Neural progenitor cell (in vitro differentiated cells): Measurements from ENCODE around the gene INO80. TPM values are rescaled to one million over a fixed set of nuclear protein-coding genes. Genes with fewer than 3 reads are reported as not detected.

ENCODE experiments used
- DNase-seq: peaks from one replicate; pipeline ENCODE4 v3.0.0-alpha.2; 2016; ENCODE audit warnings: low spot score
- H2AFZ ChIP-seq: fragments of 200-600 bp; sonication (generic); replicated peaks from 2 replicates; pipeline ENCODE4 v1.6.1; 2016; ENCODE audit warnings: antibody characterized with exemption
- H3F3A ChIP-seq: fragments of 200-600 bp; sonication (generic); 2 replicates; pipeline ENCODE4 v1.6.1; 2016; ENCODE audit warnings: antibody characterized with exemption, low read depth
- H3K27ac ChIP-seq: fragments of 200-600 bp; sonication (generic); 2 replicates; pipeline ENCODE4 v1.5.1; 2016; ENCODE audit warnings: mild to moderate bottlenecking
- H3K27me3 ChIP-seq: fragments of 200-600 bp; sonication (generic); 2 replicates; pipeline ENCODE4 v1.6.1; 2016; ENCODE audit warnings: mild to moderate bottlenecking, moderate library complexity
- H3K36me3 ChIP-seq: fragments of 200-600 bp; sonication (generic); 2 replicates; pipeline ENCODE4 v1.5.1; 2016
- H3K4me1 ChIP-seq: fragments of 200-600 bp; sonication (generic); 2 replicates; pipeline ENCODE4 v1.6.1; 2016; ENCODE audit warnings: mixed run types
- H3K4me2 ChIP-seq: fragments of 200-600 bp; sonication (generic); 2 replicates; pipeline ENCODE4 v1.6.1; 2016
- H3K4me3 ChIP-seq: fragments of 200-600 bp; sonication (generic); 2 replicates; pipeline ENCODE4 v1.5.1; 2016
- H3K79me2 ChIP-seq: fragments of 200-600 bp; sonication (generic); 2 replicates; pipeline ENCODE4 v1.6.1; 2016; ENCODE audit warnings: low read depth
- H3K9ac ChIP-seq: fragments of 200-600 bp; sonication (generic); 2 replicates; pipeline ENCODE4 v1.6.1; 2016
- H3K9me3 ChIP-seq: fragments of 200-600 bp; sonication (generic); 2 replicates; pipeline ENCODE4 v1.5.1; 2016; ENCODE audit warnings: low read depth
- H4K20me1 ChIP-seq: fragments of 200-600 bp; sonication (generic); 2 replicates; pipeline ENCODE4 v1.6.1; 2016; ENCODE audit warnings: low read depth
- H3K27ac Mint-ChIP-seq: 3 replicates; pipeline ENCODE4 v1.8.0; 2021; ENCODE audit warnings: mixed read lengths
- H3K27me3 Mint-ChIP-seq: 2 replicates; pipeline ENCODE4 v1.8.0; 2022; ENCODE audit warnings: low read depth, mild to moderate bottlenecking, inconsistent platforms, moderate library complexity, mixed read lengths; ENCODE audit not compliant: insufficient read depth
- H3K36me3 Mint-ChIP-seq: 3 replicates; pipeline ENCODE4 v1.8.0; 2021; ENCODE audit warnings: mixed read lengths
- H3K4me1 Mint-ChIP-seq: 3 replicates; pipeline ENCODE4 v1.8.0; 2021; ENCODE audit warnings: mixed read lengths
- H3K4me3 Mint-ChIP-seq: 3 replicates; pipeline ENCODE4 v1.8.0; 2021; ENCODE audit warnings: mild to moderate bottlenecking, moderate library complexity, mixed read lengths
- H3K9me3 Mint-ChIP-seq: 3 replicates; pipeline ENCODE4 v1.8.0; 2020; ENCODE audit warnings: mixed read lengths
- EZH2 ChIP-seq: fragments of 200-600 bp; sonication (generic); IDR thresholded peaks from 2 replicates; pipeline ENCODE4 v1.6.1; 2017; ENCODE audit warnings: antibody characterized with exemption, mild to moderate bottlenecking, moderate library complexity
- EZH2phosphoT487 ChIP-seq: fragments of 200-600 bp; sonication (generic); IDR thresholded peaks from 2 replicates; pipeline ENCODE4 v1.6.1; 2017; ENCODE audit warnings: antibody characterized with exemption
- total RNA-seq: library from RNA; depleted of rRNA; stranded (reverse); fragments of >200 nt; gene quantifications from 2 replicates; pipeline ENCODE4 v1.2.3, GENCODE V29; 2015; ENCODE audit warnings: low replicate concordance
- TF ChIP-seq, protein P1 (sequence below): fragments of 200-600 bp; sonication (generic); IDR thresholded peaks from 2 replicates; pipeline ENCODE4 v1.5.1; 2017; ENCODE audit warnings: antibody characterized with exemption, mild to moderate bottlenecking

Gene INO80
- total RNA-seq, 1 donor from 2014 or later = 25.4 TPM

DNA sequence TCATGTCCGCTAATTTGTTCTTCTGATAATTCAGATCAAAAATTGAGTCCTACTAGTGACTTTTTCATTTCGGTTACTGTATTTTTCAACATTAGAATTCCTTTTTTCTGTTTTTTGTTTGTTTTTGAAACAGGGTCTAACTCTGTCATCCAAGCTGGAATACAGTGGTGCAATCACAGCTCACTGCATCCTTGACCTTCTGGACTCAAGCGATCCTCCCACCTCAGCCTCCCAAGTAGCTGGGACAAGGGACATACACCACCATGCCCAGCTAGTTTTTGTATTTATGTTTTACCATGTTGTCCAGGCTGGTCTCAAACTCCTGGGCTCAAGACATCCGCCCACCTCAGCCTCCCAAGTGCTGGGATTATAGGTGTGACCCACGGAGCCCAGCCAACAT, 8.0 kb upstream of the INO80 start:
- no peaks in the 10 kb centered on the region for H3K9me3 ChIP-seq
- H4K20me1 ChIP-seq = no peaks in the 10 kb centered on the region
- no peak overlapping the region for H3K27ac Mint-ChIP-seq
- H2AFZ ChIP-seq = no peak overlapping the region
- DNase-seq = no peak
- no peaks in the 10 kb centered on the region for H3K4me1 Mint-ChIP-seq
- no peaks in the 10 kb centered on the region for H3K79me2 ChIP-seq
- H3K9ac ChIP-seq = no peak overlapping the region
- no peaks in the 10 kb centered on the region for H3K36me3 ChIP-seq
- H3K9me3 Mint-ChIP-seq = no peaks in the 10 kb centered on the region
- no peaks in the 10 kb centered on the region for H3F3A ChIP-seq
- H3K4me1 ChIP-seq = no peaks in the 10 kb centered on the region
- no peak for TF ChIP-seq EZH2
- TF ChIP-seq, protein P1, sequence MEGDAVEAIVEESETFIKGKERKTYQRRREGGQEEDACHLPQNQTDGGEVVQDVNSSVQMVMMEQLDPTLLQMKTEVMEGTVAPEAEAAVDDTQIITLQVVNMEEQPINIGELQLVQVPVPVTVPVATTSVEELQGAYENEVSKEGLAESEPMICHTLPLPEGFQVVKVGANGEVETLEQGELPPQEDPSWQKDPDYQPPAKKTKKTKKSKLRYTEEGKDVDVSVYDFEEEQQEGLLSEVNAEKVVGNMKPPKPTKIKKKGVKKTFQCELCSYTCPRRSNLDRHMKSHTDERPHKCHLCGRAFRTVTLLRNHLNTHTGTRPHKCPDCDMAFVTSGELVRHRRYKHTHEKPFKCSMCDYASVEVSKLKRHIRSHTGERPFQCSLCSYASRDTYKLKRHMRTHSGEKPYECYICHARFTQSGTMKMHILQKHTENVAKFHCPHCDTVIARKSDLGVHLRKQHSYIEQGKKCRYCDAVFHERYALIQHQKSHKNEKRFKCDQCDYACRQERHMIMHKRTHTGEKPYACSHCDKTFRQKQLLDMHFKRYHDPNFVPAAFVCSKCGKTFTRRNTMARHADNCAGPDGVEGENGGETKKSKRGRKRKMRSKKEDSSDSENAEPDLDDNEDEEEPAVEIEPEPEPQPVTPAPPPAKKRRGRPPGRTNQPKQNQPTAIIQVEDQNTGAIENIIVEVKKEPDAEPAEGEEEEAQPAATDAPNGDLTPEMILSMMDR = no peak
- TF ChIP-seq EZH2phosphoT487 = no peak
- H3K4me3 ChIP-seq = no peak overlapping the region
- H3K27ac ChIP-seq = no peak overlapping the region
- no peak overlapping the region for H3K4me2 ChIP-seq
- no peaks in the 10 kb centered on the region for H3K36me3 Mint-ChIP-seq
- no peak overlapping the region for H3K4me3 Mint-ChIP-seq
- no peaks in the 10 kb centered on the region for H3K27me3 Mint-ChIP-seq
- no peaks in the 10 kb centered on the region for H3K27me3 ChIP-seq

DNA sequence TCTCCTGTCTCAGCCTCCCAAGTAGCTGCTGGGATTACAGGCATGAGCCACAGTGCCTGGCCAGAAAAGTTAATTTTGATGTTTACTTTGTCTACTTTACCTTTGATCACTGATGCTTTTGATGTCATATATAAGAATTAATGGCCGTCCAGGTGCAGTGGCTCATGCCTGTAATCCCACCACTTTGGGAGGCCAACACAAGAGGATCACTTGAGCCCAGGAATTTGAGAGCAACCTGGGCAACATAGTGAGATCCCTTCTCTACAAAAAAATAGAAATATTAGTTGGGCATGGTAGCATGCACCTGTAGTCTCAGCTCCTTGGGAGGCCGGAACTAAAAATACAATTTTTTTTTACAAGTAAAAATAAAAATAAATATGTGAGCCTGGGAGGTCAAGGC, 6.8 kb upstream of the INO80 start:
- no peak overlapping the region for H3K4me2 ChIP-seq
- no peaks in the 10 kb centered on the region for H3K36me3 Mint-ChIP-seq
- TF ChIP-seq, protein P1 = no peak
- no peak for TF ChIP-seq EZH2
- TF ChIP-seq EZH2phosphoT487 = no peak
- H3K27ac ChIP-seq = no peak overlapping the region
- H3F3A ChIP-seq = no peaks in the 10 kb centered on the region
- H3K9me3 Mint-ChIP-seq = no peaks in the 10 kb centered on the region
- no peak for DNase-seq
- H3K4me3 ChIP-seq = no peak overlapping the region
- H3K9ac ChIP-seq = no peak overlapping the region
- H2AFZ ChIP-seq = no peak overlapping the region
- no peaks in the 10 kb centered on the region for H3K79me2 ChIP-seq
- H3K27ac Mint-ChIP-seq = no peak overlapping the region
- H3K27me3 ChIP-seq = no peaks in the 10 kb centered on the region
- no peak overlapping the region for H3K4me3 Mint-ChIP-seq
- no peaks in the 10 kb centered on the region for H3K4me1 ChIP-seq
- no peaks in the 10 kb centered on the region for H4K20me1 ChIP-seq
- H3K4me1 Mint-ChIP-seq = no peaks in the 10 kb centered on the region
- no peaks in the 10 kb centered on the region for H3K27me3 Mint-ChIP-seq
- no peaks in the 10 kb centered on the region for H3K9me3 ChIP-seq
- no peaks in the 10 kb centered on the region for H3K36me3 ChIP-seq

DNA sequence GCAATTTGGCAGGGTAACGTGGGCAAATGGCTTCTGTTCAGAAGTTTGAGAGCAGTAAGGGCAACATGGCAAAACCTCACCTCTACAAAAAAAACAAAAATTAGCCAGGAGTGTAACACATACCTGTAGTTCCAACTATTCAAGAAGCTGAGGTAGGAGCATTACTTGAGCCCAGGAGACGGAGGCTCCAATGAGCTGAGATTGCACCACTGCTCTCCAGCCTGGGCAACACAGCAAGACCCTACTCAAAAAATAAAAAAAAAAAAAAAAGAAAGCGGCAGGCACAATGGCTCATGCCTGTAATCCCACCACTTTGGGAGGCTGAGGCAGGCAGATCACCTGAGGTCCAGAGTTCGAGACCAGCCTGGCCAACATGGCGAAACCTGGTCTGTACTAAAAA, 5.9 kb upstream of the INO80 start:
- peaks cover 2% of the 10 kb centered on the region for H3K4me1 ChIP-seq
- no peaks in the 10 kb centered on the region for H3K27me3 Mint-ChIP-seq
- no peak overlapping the region for H2AFZ ChIP-seq
- H3K27ac Mint-ChIP-seq = no peak overlapping the region
- H3K9me3 Mint-ChIP-seq = no peaks in the 10 kb centered on the region
- no peak overlapping the region for H3K27ac ChIP-seq
- H3K36me3 ChIP-seq = no peaks in the 10 kb centered on the region
- H3K9ac ChIP-seq = no peak overlapping the region
- H3K79me2 ChIP-seq = peaks cover 5% of the 10 kb centered on the region
- peaks cover 4% of the 10 kb centered on the region for H3F3A ChIP-seq
- H3K36me3 Mint-ChIP-seq = no peaks in the 10 kb centered on the region
- H4K20me1 ChIP-seq = no peaks in the 10 kb centered on the region
- H3K4me3 Mint-ChIP-seq = no peak overlapping the region
- TF ChIP-seq EZH2phosphoT487 (no peak), EZH2 (no peak)
- TF ChIP-seq, protein P1 = no peak
- H3K4me2 ChIP-seq = no peak overlapping the region
- H3K9me3 ChIP-seq = no peaks in the 10 kb centered on the region
- no peak for DNase-seq
- no peaks in the 10 kb centered on the region for H3K4me1 Mint-ChIP-seq
- no peak overlapping the region for H3K4me3 ChIP-seq
- H3K27me3 ChIP-seq = no peaks in the 10 kb centered on the region

DNA sequence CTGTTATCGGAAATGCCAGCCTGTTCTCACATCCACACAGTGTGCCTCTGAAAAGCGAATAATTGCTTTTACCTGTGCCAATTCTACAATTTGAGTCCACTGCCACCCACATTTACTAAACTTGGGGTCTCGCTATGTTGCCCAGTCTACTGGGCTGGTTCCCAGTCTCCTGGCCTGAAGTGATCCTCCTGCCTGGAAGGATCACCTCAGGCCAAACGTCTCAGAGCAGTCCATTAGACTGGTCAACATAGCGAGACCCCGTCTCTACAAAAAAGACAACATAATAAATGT, 827 bp upstream of the INO80 start:
- no peaks in the 10 kb centered on the region for H3K9me3 Mint-ChIP-seq
- peak overlapping the region; percentile 96 for H2AFZ ChIP-seq

More for the DNA sequence above, 827 bp upstream of the INO80 start:
- TF ChIP-seq EZH2 (no peak), EZH2phosphoT487 (no peak)
- TF ChIP-seq, protein P1 = no peak
- Mint-ChIP-seq H3K27me3 (peaks cover 4% of the 10 kb centered on the region), H3K4me3 (peak overlapping the region; percentile 93), H3K4me1 (peaks cover 13% of the 10 kb centered on the region), H3K27ac (peak overlapping the region; percentile 97), H3K36me3 (peaks cover 2% of the 10 kb centered on the region)
- Histone ChIP-seq H3K4me1 (peaks cover 9% of the 10 kb centered on the region), H3K79me2 (peaks cover 47% of the 10 kb centered on the region), H3K4me2 (peak overlapping the region; percentile 93), H3K9me3 (no peaks in the 10 kb centered on the region), H3K27me3 (no peaks in the 10 kb centered on the region), H3K9ac (peak overlapping the region; percentile 58), H3F3A (peaks cover 18% of the 10 kb centered on the region), H3K4me3 (peak overlapping the region; percentile 97), H3K27ac (peak overlapping the region; percentile 64), H4K20me1 (peaks cover 13% of the 10 kb centered on the region), H3K36me3 (no peaks in the 10 kb centered on the region)
- no peak for DNase-seq
